Keratinocyte (primary cell): Measurements from ENCODE around the gene IFITM10.

Source experiments
- EZH2 ChIP-seq: IDR thresholded peaks from one replicate; pipeline ENCODE4 v1.6.1; 2012; ENCODE audit warnings: inconsistent platforms, mild to moderate bottlenecking, low read length, moderate library complexity
- TF ChIP-seq, protein P1 (sequence below), 3 experiments: IDR thresholded peaks in 1 of 3; conservative IDR thresholded peaks in 1 of 3; optimal IDR thresholded peaks in 1 of 3; 2 replicates in 2 of 3; 3 replicates in 1 of 3; pipeline versions ENCODE3 to v1.5.1; 2011; ENCODE audit warnings: low read length in 3 of 3, mild to moderate bottlenecking in 3 of 3, moderate library complexity in 2 of 3, control low read depth in 1 of 3, inconsistent platforms in 1 of 3; ENCODE audit not compliant: insufficient read depth in 2 of 3; ENCODE audit errors: extremely low read depth in 1 of 3

DNA sequence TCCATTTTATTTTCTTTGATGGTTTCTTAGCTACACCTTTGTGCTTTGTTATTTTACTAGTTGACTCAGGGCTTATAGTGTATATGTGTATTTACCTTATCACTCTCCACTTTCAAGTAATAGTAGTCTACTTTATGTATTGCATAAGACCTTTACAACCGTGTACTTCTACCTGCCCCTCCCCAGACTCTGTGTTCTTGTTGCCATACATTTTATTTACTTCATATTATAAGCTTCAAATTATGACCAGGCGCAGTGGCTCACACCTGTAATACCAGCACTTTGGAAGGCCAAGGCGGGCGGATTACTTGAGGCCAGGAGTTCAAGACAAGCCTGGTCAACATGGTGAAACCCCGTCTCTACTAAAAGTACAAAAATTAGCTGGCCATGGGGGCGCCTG is 41.5 kb upstream of the IFITM10 start:
- TF ChIP-seq, protein P1, sequence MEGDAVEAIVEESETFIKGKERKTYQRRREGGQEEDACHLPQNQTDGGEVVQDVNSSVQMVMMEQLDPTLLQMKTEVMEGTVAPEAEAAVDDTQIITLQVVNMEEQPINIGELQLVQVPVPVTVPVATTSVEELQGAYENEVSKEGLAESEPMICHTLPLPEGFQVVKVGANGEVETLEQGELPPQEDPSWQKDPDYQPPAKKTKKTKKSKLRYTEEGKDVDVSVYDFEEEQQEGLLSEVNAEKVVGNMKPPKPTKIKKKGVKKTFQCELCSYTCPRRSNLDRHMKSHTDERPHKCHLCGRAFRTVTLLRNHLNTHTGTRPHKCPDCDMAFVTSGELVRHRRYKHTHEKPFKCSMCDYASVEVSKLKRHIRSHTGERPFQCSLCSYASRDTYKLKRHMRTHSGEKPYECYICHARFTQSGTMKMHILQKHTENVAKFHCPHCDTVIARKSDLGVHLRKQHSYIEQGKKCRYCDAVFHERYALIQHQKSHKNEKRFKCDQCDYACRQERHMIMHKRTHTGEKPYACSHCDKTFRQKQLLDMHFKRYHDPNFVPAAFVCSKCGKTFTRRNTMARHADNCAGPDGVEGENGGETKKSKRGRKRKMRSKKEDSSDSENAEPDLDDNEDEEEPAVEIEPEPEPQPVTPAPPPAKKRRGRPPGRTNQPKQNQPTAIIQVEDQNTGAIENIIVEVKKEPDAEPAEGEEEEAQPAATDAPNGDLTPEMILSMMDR (optimal IDR thresholded peaks at IDR 0.05 in 1 of 3, IDR thresholded peaks at IDR 0.05 in 1 of 3, conservative IDR thresholded peaks at IDR 0.05 in 1 of 3; ENCODE audit: extremely low read depth in 1 of 3, insufficient read depth in 2 of 3, low read length in 3 of 3) = no peak
- no peak for TF ChIP-seq EZH2
